ENCODE results near the gene GPR132. TPM values are rescaled to one million over a fixed set of nuclear protein-coding genes. Genes with fewer than 3 reads are reported as not detected.
"Not testable (repeated sequence)": the region's sequence is repeated elsewhere in the genome, so short reads cannot be mapped to it uniquely, and the experiment has no call there.

Gene GPR132
- total RNA-seq, 1 experiment from 2014 or later = not detected

DNA sequence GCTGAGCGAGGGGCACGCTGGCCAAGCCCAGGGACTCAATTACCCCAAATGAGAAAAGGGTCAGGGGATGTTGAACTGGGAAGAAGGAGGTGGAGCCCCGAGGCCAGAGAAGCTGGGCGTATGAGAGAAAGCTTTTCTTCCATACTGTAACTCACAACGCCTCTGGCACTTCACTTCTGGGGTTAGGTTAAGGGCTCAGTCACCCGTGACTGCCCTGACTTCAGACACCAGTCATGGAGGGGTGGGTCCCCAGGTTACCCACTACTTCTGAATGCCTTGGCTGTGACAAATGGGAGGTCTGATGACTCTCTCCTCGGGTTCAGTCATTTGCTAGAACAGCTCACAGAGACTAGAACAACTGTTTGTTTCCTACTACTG is 5.5 kb upstream of the GPR132 start:
- no peaks in the 10 kb centered on the region for H3K9me3 ChIP-seq
- no peak overlapping the region for H3K4me3 ChIP-seq
- DNase-seq = no peak
- H3K36me3 ChIP-seq = no peaks in the 10 kb centered on the region
- H3K27me3 ChIP-seq = no peaks in the 10 kb centered on the region

DNA sequence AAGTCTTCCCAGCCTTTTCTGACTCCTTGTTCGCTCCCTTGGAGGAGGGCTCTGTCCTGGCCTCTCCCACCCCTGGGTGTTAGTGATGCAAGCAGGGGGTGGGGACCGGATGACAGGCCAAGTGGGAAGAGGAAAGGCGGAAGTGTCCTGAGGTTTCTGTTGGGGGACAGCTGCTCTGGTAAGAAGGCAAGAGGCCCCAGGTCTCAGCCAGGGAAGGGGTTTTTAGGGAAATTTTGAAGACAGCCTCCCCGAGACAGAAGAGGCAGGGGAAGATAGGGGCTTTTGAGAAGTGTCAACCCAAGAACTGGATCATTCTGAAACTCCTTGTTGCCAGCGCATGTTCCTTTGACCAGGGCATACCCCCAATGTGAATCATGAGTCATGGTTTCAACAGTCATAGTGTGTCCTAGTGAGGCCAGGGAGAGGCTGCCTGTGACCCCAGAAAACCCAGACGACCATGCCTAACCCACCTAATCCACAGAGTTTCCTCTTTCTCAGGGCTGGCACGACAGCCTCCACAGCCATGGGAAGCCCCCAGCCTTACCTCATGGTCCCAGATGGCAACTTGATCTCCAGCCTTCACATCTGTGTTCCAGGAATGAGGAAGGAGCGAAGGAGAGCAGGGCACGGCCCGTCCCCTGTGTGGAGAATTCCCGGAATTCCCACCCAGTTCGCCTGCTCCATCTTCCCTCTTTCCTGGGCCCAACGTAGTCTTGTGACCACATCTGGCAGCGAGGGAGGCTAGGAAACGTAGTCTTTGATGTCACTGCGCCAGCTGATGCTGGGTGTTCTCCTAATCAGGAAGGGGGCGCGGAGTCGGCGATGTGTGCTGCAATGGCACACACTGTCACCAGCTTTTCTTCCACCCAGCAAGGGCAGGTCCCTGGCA is 4.9 kb upstream of the GPR132 start:
- no peaks in the 10 kb centered on the region for H3K9me3 ChIP-seq
- no peak for DNase-seq
- no peak overlapping the region for H3K4me3 ChIP-seq
- no peaks in the 10 kb centered on the region for H3K27me3 ChIP-seq
- no peaks in the 10 kb centered on the region for H3K36me3 ChIP-seq

DNA sequence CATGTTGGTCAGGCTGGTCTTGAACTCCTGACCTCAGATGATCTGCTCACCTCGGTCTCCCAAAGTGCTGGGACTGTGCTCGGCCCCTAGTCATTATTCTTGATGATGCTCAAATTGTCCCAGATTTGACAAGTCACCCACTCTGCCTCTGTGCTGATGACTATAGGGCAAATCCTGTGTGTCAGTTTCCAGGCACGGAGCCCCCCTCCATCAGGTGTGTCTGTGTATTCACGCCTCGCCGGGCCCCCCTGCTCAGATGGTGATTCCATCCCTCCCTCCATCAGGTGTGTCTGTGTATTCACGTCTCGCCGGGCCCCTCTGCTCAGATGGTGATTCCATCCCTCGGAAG is 4.3 kb upstream of the GPR132 start:
- Histone ChIP-seq H3K36me3 (no peaks in the 10 kb centered on the region), H3K27me3 (no peaks in the 10 kb centered on the region), H3K4me3 (no peak overlapping the region), H3K9me3 (no peaks in the 10 kb centered on the region)
- no peak for DNase-seq

DNA sequence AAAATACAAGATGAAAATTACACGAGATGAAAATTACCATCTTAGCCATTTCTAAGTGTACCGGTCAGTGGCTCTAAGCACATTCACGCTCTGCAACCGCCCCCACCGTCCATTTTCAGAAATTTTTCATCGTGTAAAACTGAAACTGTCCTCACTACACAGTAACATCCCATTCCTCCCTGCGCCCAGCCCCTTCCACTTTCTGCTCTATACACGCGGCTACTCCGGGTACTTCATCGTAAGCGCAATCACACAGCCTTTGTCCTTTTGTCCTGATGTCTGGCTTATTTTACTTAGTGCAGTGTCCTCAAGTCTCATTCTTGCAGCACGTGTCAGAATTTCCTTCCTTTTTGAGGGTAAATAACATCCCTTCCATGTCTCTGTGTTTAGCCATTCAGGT is 3.6 kb upstream of the GPR132 start:
- H3K9me3 ChIP-seq = no peaks in the 10 kb centered on the region
- no peaks in the 10 kb centered on the region for H3K27me3 ChIP-seq

DNA sequence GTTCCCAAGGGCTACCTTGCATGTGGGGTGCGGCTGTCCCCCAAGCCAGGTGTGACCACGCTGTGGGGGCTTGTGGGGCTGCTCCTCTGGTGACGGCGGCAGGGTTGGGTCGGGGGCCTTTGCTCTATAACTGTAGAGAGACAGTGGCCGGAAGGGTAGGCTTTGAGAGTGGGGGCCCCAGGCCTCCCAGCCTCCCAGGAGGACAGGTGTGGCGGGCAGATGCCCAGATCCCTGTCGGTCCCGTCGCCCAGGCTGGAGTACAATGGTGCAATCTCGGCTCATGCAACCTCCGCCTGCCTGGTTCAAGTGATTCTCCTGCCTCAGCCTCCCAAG is 2.7 kb upstream of the GPR132 start:
- no peaks in the 10 kb centered on the region for H3K36me3 ChIP-seq
- no peaks in the 10 kb centered on the region for H3K27me3 ChIP-seq
- DNase-seq = no peak
- no peaks in the 10 kb centered on the region for H3K9me3 ChIP-seq
- H3K4me3 ChIP-seq = no peak overlapping the region

More for the DNA sequence above, 3.6 kb upstream of the GPR132 start:
- Histone ChIP-seq H3K36me3 (no peaks in the 10 kb centered on the region), H3K4me3 (no peak overlapping the region)
- DNase-seq = no peak

DNA sequence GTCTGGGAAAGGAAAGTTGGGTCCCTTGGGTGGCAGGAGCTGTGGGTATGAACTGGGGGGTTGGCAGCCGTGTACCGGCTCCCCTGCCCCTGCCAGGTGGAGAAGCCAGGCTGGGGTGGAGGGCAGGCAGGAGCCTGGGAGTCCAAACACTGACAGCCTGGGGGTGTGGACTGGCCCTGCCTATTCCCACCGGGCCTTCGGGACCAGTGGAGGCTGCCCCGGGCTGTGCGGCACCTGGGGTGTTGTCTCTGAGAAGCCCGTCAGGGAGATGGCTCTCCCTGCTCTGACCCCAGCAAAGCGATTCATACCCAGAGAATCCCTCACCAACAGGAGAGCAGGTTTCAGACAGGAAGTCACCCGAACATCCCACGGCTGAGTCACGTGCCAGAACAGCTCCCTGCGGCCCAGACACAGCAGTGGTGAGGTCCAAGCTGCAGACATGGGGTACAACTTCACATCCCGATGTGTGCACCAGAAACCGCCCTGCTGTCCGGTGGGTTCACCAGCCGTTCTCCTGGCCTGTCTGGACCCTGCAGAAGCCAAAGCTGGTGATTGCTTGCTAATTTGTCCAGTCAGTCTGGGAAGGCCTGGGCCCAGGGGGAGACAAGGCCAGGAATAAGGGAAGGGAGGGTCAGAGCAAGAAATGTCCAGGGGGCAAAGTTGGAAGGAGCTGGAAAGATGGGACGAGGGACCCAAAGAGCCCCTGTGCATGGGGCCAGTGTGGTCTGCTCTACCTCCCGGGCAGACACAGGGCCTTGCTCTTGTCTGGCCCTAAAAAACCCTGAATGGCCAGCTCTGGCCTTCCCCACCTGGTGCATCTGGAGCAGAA is 2.1 kb upstream of the GPR132 start:
- DNase-seq = peak; percentile 37

DNA sequence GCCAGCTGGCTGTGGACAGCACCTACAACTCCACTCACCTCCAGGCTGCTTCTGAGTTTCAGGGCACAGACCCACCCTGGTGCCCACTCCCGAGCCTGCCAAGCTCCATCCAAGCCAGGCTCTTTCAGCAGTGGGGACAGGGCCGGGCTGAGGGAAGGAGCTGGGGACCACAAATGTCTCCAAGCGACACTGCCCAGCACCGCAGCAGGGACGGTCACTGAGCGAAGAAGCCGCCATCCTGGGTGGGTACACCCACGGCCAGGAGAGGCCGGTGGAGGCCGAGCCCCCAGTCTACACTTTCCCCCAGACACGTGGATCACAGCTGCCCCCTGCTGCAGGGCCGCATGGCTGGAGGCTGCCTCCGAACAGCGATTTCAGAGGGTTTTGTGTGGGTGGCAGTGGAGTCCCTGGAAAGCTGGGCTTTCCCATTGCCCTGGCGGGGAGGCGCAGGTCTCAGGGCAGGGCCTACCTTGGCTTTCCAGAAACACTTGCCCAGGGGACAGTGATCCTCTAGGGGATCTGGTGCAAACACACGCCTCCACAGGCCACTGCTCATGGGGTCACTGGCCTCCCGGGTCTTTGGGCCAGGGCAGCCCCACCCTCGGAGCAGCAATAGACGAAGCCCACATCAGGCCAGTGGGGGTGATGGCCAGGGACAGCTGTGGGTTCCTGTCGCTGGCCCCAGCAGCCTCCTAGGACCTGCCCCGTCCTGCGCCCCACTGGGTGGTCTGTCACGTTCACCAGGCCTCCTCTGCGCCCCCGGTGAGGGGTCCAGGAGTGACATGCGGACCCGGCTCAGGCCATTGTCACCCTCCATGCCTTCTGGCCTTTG is 1.2 kb upstream of the GPR132 start:
- H3K27me3 ChIP-seq = no peaks in the 10 kb centered on the region
- no peak overlapping the region for H3K4me3 ChIP-seq
- no peak for DNase-seq
- no peaks in the 10 kb centered on the region for H3K36me3 ChIP-seq
- no peaks in the 10 kb centered on the region for H3K9me3 ChIP-seq

More for the DNA sequence above, 2.1 kb upstream of the GPR132 start:
- no peak overlapping the region for H3K4me3 ChIP-seq
- H3K9me3 ChIP-seq = no peaks in the 10 kb centered on the region
- H3K27me3 ChIP-seq = no peaks in the 10 kb centered on the region
- no peaks in the 10 kb centered on the region for H3K36me3 ChIP-seq

DNA sequence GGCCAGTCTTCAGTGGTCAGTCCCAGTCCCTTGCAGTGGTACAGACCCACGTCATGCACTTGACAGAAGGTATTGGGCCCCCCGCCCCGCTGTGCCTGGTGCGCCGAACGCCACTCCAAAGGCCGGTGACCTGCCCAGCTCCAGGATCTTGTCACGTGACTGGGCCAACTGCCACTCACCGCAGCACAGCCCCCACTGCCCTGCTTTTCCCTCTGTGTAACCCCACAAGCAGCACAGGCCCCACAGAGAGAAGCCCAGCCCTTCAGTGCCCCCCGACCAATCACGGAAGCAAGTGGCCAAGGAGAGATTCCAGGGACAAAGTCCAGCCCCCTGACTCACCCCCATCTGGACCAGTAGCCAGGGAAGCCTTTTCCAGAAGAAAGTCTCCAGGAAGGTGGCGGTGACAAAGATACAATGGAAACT is 498 bp downstream of the GPR132 start:
- Histone ChIP-seq H3K9me3 (no peaks in the 10 kb centered on the region), H3K36me3 (no peaks in the 10 kb centered on the region), H3K4me3 (no peak overlapping the region), H3K27me3 (no peaks in the 10 kb centered on the region)
- peak; percentile 24 for DNase-seq

DNA sequence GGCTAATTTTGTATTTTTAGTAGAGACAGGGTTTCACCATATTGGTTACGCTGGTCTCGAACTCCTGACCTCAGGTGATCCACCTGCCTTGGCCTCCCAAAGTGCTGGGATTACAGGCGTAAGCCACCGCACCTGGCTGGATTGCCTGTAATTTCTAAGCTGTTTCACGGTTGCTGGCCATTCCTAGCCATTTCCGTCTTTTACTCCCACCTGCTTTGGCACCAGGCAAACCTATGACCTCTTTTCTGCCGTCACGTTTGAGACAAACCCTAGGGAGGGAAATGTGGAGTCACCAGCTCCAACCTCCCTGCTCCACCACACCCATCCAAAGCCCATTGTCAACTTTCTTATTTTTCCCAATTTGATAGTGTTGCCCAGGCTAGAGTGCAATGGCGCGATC is 1.2 kb downstream of the GPR132 start:
- no peak overlapping the region for H3K4me3 ChIP-seq
- DNase-seq = no peak

DNA sequence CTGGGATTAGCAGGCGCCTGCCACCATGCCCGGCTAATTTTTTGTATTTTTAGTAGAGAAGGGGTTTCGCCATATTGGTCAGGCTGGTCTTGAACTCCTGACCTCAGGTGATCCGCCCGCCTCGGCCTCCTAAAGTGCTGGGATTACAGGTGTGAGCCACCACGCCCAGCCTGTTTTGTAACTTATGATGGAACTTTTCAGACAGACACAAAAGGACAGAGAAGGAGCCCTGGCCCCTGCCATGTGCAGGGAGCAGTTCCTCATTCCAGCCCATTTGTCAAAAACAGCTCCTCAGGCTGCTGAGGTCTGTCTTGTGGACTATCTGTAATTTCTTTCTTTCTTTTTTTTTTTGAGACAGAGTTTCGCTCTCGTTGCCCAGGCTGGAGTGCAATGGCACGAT is 1.7 kb downstream of the GPR132 start:
- not testable (repeated sequence) for H3K27me3 ChIP-seq, H3K36me3 ChIP-seq, H3K4me3 ChIP-seq, H3K9me3 ChIP-seq, DNase-seq

More for the DNA sequence above, 1.2 kb downstream of the GPR132 start:
- Histone ChIP-seq H3K36me3 (no peaks in the 10 kb centered on the region), H3K27me3 (no peaks in the 10 kb centered on the region), H3K9me3 (no peaks in the 10 kb centered on the region)

DNA sequence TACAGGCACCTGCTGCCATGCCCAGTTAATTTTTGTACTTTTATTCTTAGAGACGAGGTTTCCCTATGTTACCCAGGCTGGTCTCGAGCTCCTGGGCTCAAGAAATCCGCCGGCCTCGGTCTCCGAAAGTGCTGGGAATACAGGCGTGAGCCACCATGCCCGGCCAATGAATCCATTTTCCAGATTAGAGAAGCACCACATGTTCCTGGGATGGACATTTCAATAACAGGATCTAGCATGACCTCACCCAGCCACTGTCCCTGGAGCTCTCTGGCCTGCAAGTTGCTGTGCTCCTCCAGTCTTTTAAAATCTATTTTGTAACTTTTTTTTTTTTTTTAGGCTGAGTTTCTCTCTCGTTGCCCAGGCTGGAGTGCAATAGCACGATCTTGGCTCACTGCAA is 2.2 kb downstream of the GPR132 start:
- H3K27me3 ChIP-seq = no peaks in the 10 kb centered on the region
- no peak for DNase-seq
- no peak overlapping the region for H3K4me3 ChIP-seq
- H3K9me3 ChIP-seq = no peaks in the 10 kb centered on the region
- H3K36me3 ChIP-seq = no peaks in the 10 kb centered on the region

DNA sequence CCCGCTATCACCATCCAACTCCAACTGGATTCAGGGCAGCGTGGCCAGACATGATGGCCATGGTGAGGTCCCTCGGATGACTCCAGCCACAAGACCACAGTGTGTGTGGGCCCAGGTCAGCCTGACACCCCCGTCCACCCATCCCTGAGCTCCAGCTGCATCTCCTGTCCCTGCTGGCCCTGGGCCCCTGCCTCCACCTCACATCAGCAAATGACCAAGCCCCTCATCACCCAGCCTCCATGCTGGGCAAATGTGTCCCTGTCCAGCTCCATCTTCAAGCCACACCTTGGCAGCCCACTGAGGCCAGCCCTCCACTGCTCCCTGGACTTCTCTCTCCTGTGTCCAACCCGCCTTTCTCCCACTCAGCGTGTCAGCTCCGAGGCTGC is 3.2 kb downstream of the GPR132 start:
- DNase-seq = no peak
- Histone ChIP-seq H3K36me3 (no peaks in the 10 kb centered on the region), H3K9me3 (no peaks in the 10 kb centered on the region), H3K4me3 (no peak overlapping the region), H3K27me3 (no peaks in the 10 kb centered on the region)

DNA sequence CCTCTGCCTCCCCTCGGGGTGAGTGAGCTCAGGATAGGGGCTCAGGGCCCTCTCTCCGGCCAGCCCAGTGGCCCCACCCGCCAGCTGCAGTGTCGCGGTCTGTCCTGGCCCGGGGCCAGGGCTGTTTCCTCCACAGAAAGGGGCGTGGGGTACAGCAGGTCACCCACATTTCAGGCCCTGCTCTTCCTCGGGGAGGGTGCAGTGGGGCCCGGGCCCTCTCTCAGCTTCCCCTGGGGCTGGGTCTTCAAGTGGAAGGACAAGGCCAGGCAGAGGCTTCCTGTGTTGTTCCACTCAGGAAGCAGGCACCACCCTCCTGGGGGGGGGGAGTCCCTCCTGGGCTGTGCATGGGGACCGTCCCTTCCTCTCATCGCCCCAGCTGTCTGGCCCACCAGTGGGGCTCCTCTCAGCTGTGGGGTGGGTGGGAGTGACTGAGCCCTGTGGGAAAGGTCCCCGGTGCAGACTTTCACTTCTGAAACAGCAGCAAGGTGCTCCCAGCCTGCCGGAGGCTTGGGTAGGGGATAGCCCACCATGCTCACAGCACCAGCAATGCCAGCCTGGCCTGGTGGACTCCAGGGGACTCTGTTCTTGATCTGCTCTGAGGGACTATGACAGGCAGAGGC is 3.7 kb downstream of the GPR132 start:
- no peaks in the 10 kb centered on the region for H3K27me3 ChIP-seq
- H3K36me3 ChIP-seq = no peaks in the 10 kb centered on the region
- H3K9me3 ChIP-seq = no peaks in the 10 kb centered on the region
- no peak overlapping the region for H3K4me3 ChIP-seq
- no peak for DNase-seq

DNA sequence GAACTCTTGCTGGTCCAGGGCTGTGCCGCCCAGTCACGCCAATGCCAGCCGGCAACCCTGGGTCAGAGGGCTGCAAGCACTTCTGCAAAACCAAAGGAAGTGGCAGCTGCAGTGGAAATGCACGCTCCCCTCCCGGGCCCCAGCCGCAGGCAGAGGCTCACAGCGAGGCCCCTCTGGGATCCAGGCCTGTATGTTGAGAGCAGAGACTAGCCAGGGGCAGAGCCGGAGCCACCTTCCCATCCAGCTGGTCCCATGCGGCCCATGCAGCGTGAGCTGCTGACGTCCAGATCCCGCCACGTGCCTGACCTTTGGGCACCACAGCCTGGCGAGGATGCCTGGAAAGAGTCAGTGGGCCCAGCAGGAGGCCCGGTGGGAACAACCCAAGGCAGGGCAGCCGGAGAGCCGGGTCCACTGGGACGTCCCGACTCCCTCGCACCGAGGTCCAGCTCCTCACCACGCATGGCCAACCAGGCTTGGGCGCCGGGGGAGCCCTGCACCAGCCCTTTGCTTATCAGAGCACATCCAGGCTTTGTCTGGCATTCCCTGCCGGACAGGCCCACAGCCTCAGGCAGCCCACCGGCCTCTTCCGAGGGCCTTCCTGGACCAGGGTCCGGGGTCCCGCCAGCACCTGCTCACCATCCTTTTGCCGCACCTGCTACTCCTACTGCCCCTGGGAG is 4.3 kb downstream of the GPR132 start:
- Histone ChIP-seq H3K27me3 (no peaks in the 10 kb centered on the region), H3K4me3 (no peak overlapping the region), H3K36me3 (no peaks in the 10 kb centered on the region), H3K9me3 (no peaks in the 10 kb centered on the region)
- DNase-seq = no peak

DNA sequence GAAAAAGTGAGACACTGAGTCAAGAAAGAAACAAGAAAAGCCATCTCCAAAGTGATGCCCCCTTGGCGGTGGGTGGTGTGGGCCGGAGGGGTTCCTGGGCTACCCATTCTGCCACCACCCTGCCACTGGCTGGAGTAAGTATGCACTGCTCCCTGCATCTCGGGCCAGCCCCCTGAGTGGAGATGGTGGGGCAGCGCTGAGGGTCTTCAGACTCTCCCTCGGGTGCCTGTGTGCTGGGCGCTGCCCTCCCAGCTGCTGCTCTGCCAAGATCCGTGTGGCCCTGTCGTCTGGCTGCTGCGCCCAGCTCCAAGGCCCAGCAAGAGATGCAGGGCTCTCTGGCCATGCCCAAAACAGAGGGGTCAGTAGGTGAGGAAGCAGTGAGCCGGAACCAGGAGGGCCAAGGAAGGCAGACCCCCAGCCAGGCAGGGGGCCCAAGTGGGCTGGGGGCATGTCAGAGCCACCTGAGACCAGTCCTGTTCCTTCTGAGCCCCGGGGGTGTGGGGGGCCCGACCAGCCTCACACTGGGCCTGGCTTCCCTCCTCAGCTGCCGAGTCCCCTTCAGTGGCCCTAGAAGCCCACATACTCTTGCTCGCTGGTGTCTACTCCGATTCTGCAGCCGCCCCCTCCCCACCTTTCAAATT is 5.2 kb downstream of the GPR132 start:
- DNase-seq = no peak
- Histone ChIP-seq H3K36me3 (no peaks in the 10 kb centered on the region), H3K4me3 (no peak overlapping the region), H3K9me3 (no peaks in the 10 kb centered on the region), H3K27me3 (no peaks in the 10 kb centered on the region)
